K562 (cell line): ENCODE data around the gene PRKCB. TPM values are rescaled to one million over a fixed set of nuclear protein-coding genes. Genes with fewer than 3 reads are reported as not detected.

ENCODE experiments used
- ATAC-seq: fragments of 200-7000 bp; cut with Tn5 transposase; 3 replicates; pipeline ENCODE4 v1.9.1; 2020; ENCODE audit warnings: moderate library complexity
- BruUV-seq: library from RNA; stranded (reverse); fragments of 400-500 nt; replicated peaks from 2 replicates; lab custom pipeline; 2021; lab: Mats Ljungman, UMichigan
- CTCF ChIA-PET: fragments of 300-600 bp; formaldehyde crosslinking; extraction: SDS; loops from one replicate; lab custom pipeline; 2021; ENCODE audit warnings: low intra/inter-chr PET ratio; lab: Yijun Ruan, JAX
- POLR2A ChIA-PET: fragments of 300-600, 350-650 bp; sonication (Branson Sonifier 250); formaldehyde crosslinking; extraction: SDS; loops from one replicate; lab custom pipeline; 2021; ENCODE audit warnings: antibody characterized with exemption, inconsistent platforms; lab: Yijun Ruan, JAX
- DNase-seq, 4 experiments: peaks; one replicate each; pipeline versions ENCODE4 v3.0.0 to v3.0.0-alpha.2; 2011 to 2018; ENCODE audit warnings: low spot score in 3 of 4, mixed read lengths in 3 of 4; ENCODE audit errors: extremely low read depth in 1 of 4
- FAIRE-seq: peaks from 2 replicates; lab custom pipeline; 2011; peaks lifted over from hg19 to GRCh38; lab: Jason Lieb, UNC
- H2AFZ ChIP-seq: 2 replicates; pipeline ENCODE4 v1.6.0; 2011; ENCODE audit warnings: low read depth, low read length, control low read depth, inconsistent platforms
- H3K27ac ChIP-seq: fragments of 200-600 bp; 3 replicates; pipeline ENCODE4 v1.8.0; 2011; ENCODE audit warnings: low read depth, mild to moderate bottlenecking, control low read depth, inconsistent platforms, low read length, moderate library complexity, mixed read lengths; ENCODE audit errors: extremely low read depth
- H3K27me3 ChIP-seq, 2 experiments: fragments of 300-600 bp in 1 of 2; 2 replicates in 1 of 2; 3 replicates in 1 of 2; pipeline versions ENCODE4 v1.6.0 to v1.8.0; 2011; ENCODE audit warnings: inconsistent platforms in 2 of 2, low read length in 2 of 2, mild to moderate bottlenecking in 1 of 2, mixed read lengths in 1 of 2, moderate library complexity in 1 of 2; ENCODE audit not compliant: control insufficient read depth in 2 of 2, insufficient read depth in 2 of 2
- H3K36me3 ChIP-seq: fragments of 300-600 bp; 3 replicates; pipeline ENCODE4 v1.8.0; 2011; ENCODE audit warnings: mild to moderate bottlenecking, low read length, inconsistent platforms; ENCODE audit not compliant: control insufficient read depth, insufficient read depth
- H3K4me1 ChIP-seq, 2 experiments: fragments of 200-600 bp in 1 of 2; replicated peaks in 1 of 2; 2 replicates in 1 of 2; 3 replicates in 1 of 2; pipeline versions ENCODE4 v1.5.1 to v1.8.0; 2011; ENCODE audit warnings: inconsistent platforms in 2 of 2, low read length in 2 of 2, mild to moderate bottlenecking in 1 of 2, mixed read lengths in 1 of 2, moderate library complexity in 1 of 2; ENCODE audit not compliant: control insufficient read depth in 2 of 2, insufficient read depth in 2 of 2
- H3K4me2 ChIP-seq: 2 replicates; pipeline ENCODE4 v1.6.1; 2011; ENCODE audit warnings: low read length, control low read depth, inconsistent platforms, mixed read lengths; ENCODE audit not compliant: insufficient read depth
- H3K4me3 ChIP-seq: fragments of 200-600 bp; sonication (generic), shearing (Covaris generic); 2 replicates; pipeline ENCODE4 v1.5.1; 2016; ENCODE audit warnings: control low read depth, inconsistent platforms
- H3K79me2 ChIP-seq: fragments of 200-600 bp; 3 replicates; pipeline ENCODE4 v1.8.0; 2011; ENCODE audit warnings: low read length, inconsistent platforms; ENCODE audit not compliant: control insufficient read depth, insufficient read depth
- H3K9ac ChIP-seq, 2 experiments: 2 replicates each; pipeline versions ENCODE4 v1.6.0 to v1.6.1; 2011; ENCODE audit warnings: low read depth in 2 of 2, low read length in 2 of 2, control low read depth in 1 of 2, inconsistent platforms in 1 of 2, mild to moderate bottlenecking in 1 of 2, mixed read lengths in 1 of 2; ENCODE audit not compliant: insufficient read depth in 1 of 2
- H3K9me1 ChIP-seq: one replicate; pipeline ENCODE4 v1.6.0; 2011; ENCODE audit warnings: inconsistent platforms, mild to moderate bottlenecking, low read length, moderate library complexity; ENCODE audit not compliant: control insufficient read depth, insufficient read depth
- H3K9me3 ChIP-seq: replicated peaks from 2 replicates; pipeline ENCODE4 v1.5.1; 2011; ENCODE audit warnings: low read depth, low read length, inconsistent platforms; ENCODE audit not compliant: control insufficient read depth, insufficient read depth
- H4K20me1 ChIP-seq: replicated peaks from 2 replicates; pipeline ENCODE4 v1.6.1; 2011; ENCODE audit warnings: low read length, inconsistent platforms, mixed read lengths; ENCODE audit not compliant: control insufficient read depth, insufficient read depth
- ATF4 ChIP-seq: fragments of 450-650 bp; formaldehyde crosslinking; IDR thresholded peaks from 2 replicates; pipeline ENCODE4 v1.4.0; 2022; ENCODE audit warnings: mild to moderate bottlenecking, moderate library complexity
- DDX20 ChIP-seq: fragments of 450-650 bp; IDR thresholded peaks from 2 replicates; pipeline ENCODE4 v1.6.1; 2016; ENCODE audit warnings: missing genetic modification characterization, low read depth, mild to moderate bottlenecking, missing compliant biosample characterization, moderate library complexity
- FOS ChIP-seq: IDR thresholded peaks from 3 replicates; pipeline ENCODE4 v1.6.1; 2011; ENCODE audit not compliant: insufficient read length; ENCODE audit errors: extremely low read depth
- HMBOX1 ChIP-seq: sonication (generic); IDR thresholded peaks from 2 replicates; pipeline ENCODE4 v1.6.1; 2016
- MAFG ChIP-seq: fragments of 450-650 bp; conservative IDR thresholded peaks from 2 replicates; pipeline ENCODE4 v1.6.1; 2016; ENCODE audit warnings: missing genetic modification characterization, missing compliant biosample characterization
- NRF1 ChIP-seq, 2 experiments: fragments of 450-650 bp; IDR thresholded peaks in 1 of 2; conservative IDR thresholded peaks in 1 of 2; 2 replicates each; pipeline ENCODE4 v1.6.1; 2014; ENCODE audit warnings: mild to moderate bottlenecking in 2 of 2
- RERE ChIP-seq: sonication (generic); formaldehyde crosslinking; IDR thresholded peaks from 2 replicates; pipeline ENCODE4 v1.8.0; 2023; ENCODE audit warnings: missing genetic modification reagents, mild to moderate bottlenecking, borderline replicate concordance
- SIRT6 ChIP-seq: IDR thresholded peaks from one replicate; pipeline ENCODE4 v1.6.1; 2012; ENCODE audit warnings: low read depth, mild to moderate bottlenecking, control low read depth, inconsistent platforms, low read length, moderate library complexity
- SOX6 ChIP-seq: fragments of 450-650 bp; IDR thresholded peaks from 2 replicates; pipeline ENCODE4 v1.6.1; 2014; ENCODE audit warnings: mild to moderate bottlenecking
- STAT6 ChIP-seq: sonication (generic); formaldehyde crosslinking; IDR thresholded peaks from 2 replicates; pipeline ENCODE4 v1.8.1; 2023; ENCODE audit warnings: mild to moderate bottlenecking, missing genetic modification reagents
- ZNF449 ChIP-seq: fragments of 250-450 bp; sonication (Bioruptor Pico); IDR thresholded peaks from 2 replicates; pipeline ENCODE4 v1.8.0; 2022; ENCODE audit warnings: moderate library complexity, mild to moderate bottlenecking, inconsistent platforms
- WGBS: fragments of 100-300 bp; shearing (Covaris generic); methylation state at CpG from one replicate; pipeline ENCODE4 v1.1.6; 2016; ENCODE audit warnings: low coverage, mixed read lengths; ENCODE audit not compliant: insufficient coverage; ENCODE audit errors: missing lambda C conversion rate; 5-methylcytosine and 5-hydroxymethylcytosine counted together
- in situ Hi-C: fragments of 300-500 bp; cut with MboI; formaldehyde crosslinking; loops from 4 replicates; pipeline ENCODE4 v1.15.0; 2018; ENCODE audit warnings: inconsistent platforms, mixed read lengths
- intact Hi-C: fragments of 100-400 bp; cut with micrococcal nuclease; formaldehyde crosslinking; loops from 2 replicates; pipeline ENCODE4 v1.14.2; 2022
- polyA plus RNA-seq, 8 experiments: library from polyadenylated mRNA; depleted of rRNA in 4 of 8; stranded (reverse) in 5 of 8; unstranded in 3 of 8; fragments of >200 nt; fragmentation: Nextera tagmentation in 2 of 8; fragmentation: Illumina TruSeq in 1 of 8; extraction: Ambion mirVana in 2 of 8; extraction: Trizol in 1 of 8; gene quantifications; 2 replicates each; pipeline versions ENCODE4 v1.2.1 to v1.2.3, GENCODE V29; 2011 to 2014; ENCODE audit warnings: inconsistent platforms in 1 of 8, missing spikeins in 1 of 8
- total RNA-seq, 7 experiments: library from RNA; depleted of rRNA in 6 of 7; stranded (reverse); fragments of >200 nt in 6 of 7; fragmentation: Illumina TruSeq in 2 of 7; extraction: Trizol in 2 of 7; gene quantifications; 2 replicates each; pipeline versions ENCODE4 v1.2.1 to v1.2.3, GENCODE V29; 2011 to 2021; ENCODE audit warnings: low replicate concordance in 1 of 7

PRKCB gene
- total and polyA plus RNA-seq, 9 of the 15 experiments (the other 6 are each of a cell fraction or from before 2014, with no cell fraction given): 49.9 to 276 (median 148) TPM

- Histone ChIP-seq H3K9me1 (no peaks in the 10 kb centered on the region), H4K20me1 (no peaks in the 10 kb centered on the region), H3K4me1 (no peaks in the 10 kb centered on the region), H3K79me2 (no peaks in the 10 kb centered on the region), H3K9me3 (no peaks in the 10 kb centered on the region), H3K27me3 (no peaks in the 10 kb centered on the region), H3K4me3 (no peak overlapping the region), H3K9ac (no peak overlapping the region), H3K4me2 (no peak overlapping the region), H2AFZ (no peak overlapping the region), H3K27ac (no peak overlapping the region), H3K36me3 (peaks cover 78% of the 10 kb centered on the region; the same call in 2 of the 3 replicates)
- POLR2A ChIA-PET: no interaction called here
- ATAC-seq (no peak), FAIRE-seq (no peak), DNase-seq (no peak)
- CTCF ChIA-PET: interaction anchor here (0.7 kb wide), 1 partner anchor 35 kb away, joined by 3 read pairs; no protein-coding TSS in a partner anchor
- in situ Hi-C loops: no loop called here
- no TSS peak for BruUV-seq
- intact Hi-C loops: no loop called here
- 89% methylated on average over 3 of the region's 3 CpGs for WGBS
- no peak for TF ChIP-seq HMBOX1
- no peak for TF ChIP-seq SIRT6
- TF ChIP-seq FOS: no peak
- no peak for TF ChIP-seq ATF4 (CRISPR knock-in tag)
- no peak for TF ChIP-seq ZNF449 (CRISPR knock-in tag)
- no peak for TF ChIP-seq RERE
- TF ChIP-seq DDX20: no peak
- TF ChIP-seq SOX6: no peak
- TF ChIP-seq STAT6 (CRISPR knock-in tag): no peak
- TF ChIP-seq MAFG (tag): no peak
- no peak for TF ChIP-seq NRF1 (conservative IDR thresholded peaks at IDR 0.05 in 1 of 2, IDR thresholded peaks at IDR 0.05 in 1 of 2)
These were observed 333.1 kb downstream of the PRKCB start for GRCh38 chr16:24168856-24169255.
